Progenitor cell of endocrine pancreas (in vitro differentiated cells): Measurements from ENCODE around the gene RAB40B. TPM values are rescaled to one million over a fixed set of nuclear protein-coding genes. Genes with fewer than 3 reads are reported as not detected.

Experiments used
- DNase-seq: peaks from one replicate; pipeline ENCODE4 v3.0.0; 2021; ENCODE audit warnings: low spot score; ENCODE audit not compliant: unreplicated experiment
- H3K27ac Mint-ChIP-seq: 2 replicates; pipeline ENCODE4 v1.8.0; 2021; ENCODE audit warnings: mild to moderate bottlenecking, moderate library complexity, mixed read lengths
- H3K27me3 Mint-ChIP-seq: 2 replicates; pipeline ENCODE4 v1.8.0; 2021; ENCODE audit warnings: mixed read lengths
- H3K36me3 Mint-ChIP-seq: 2 replicates; pipeline ENCODE4 v1.8.0; 2022; ENCODE audit warnings: mixed read lengths; ENCODE audit not compliant: insufficient read depth
- H3K4me1 Mint-ChIP-seq: 2 replicates; pipeline ENCODE4 v1.8.0; 2021; ENCODE audit warnings: low read depth, mixed read lengths
- H3K4me3 Mint-ChIP-seq: 2 replicates; pipeline ENCODE4 v1.8.0; 2021; ENCODE audit warnings: low read depth, mild to moderate bottlenecking, moderate library complexity, mixed read lengths
- H3K9me3 Mint-ChIP-seq: 2 replicates; pipeline ENCODE4 v1.8.0; 2021; ENCODE audit warnings: low read depth, mixed read lengths
- total RNA-seq: library from RNA; stranded (reverse); gene quantifications from 2 replicates; pipeline ENCODE4 v1.2.1, GENCODE V29; 2021
- TF ChIP-seq, protein P1 (sequence below): fragments of 200-600 bp; sonication (generic); IDR thresholded peaks from one replicate; pipeline ENCODE4 v1.5.0; 2021; ENCODE audit warnings: antibody characterized with exemption, mild to moderate bottlenecking; ENCODE audit not compliant: unreplicated experiment

The RAB40B gene
- total RNA-seq, 1 donor from 2014 or later: 13.3 TPM

DNA sequence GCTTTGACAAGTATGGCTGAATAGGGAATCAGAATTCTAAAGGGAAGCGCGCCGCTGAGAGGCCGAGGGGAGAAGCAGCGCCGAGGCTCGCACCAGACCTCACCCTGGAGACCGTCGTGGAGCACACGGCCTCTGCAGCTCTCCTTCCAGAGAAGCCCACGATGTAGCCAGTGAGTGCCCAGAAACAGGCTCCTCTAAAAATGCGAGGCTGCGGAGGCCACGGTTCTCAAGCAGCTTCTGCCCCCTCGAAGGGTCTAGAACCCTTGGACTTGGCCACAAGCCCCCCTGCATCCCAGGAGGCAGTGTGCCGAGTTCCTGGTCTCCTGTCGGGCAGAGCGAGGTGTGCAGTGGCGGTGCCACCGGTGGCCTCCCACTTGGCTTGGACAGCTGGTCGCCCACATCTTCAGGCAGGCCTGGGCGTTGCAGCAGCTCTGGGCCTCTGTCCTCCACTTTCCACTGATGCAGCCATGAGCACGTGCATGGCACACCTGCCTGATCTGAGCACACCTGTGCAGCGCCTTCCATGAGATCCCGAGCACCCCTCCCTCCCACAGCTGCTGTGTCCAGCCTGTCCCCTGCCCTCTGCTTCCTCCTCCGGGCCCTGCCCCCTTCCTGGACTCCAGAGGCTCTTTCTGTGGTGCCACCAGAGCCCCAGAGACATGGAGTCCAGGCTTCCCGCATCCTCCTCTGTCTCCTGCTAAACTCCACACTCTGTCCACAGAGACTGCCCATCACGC is 31.4 kb downstream of the RAB40B start:
- no peak for DNase-seq
- Mint-ChIP-seq H3K36me3 (no peaks in the 10 kb centered on the region), H3K4me3 (no peak overlapping the region), H3K27me3 (no peaks in the 10 kb centered on the region), H3K27ac (no peak overlapping the region), H3K4me1 (peaks cover 5% of the 10 kb centered on the region), H3K9me3 (no peaks in the 10 kb centered on the region)
- TF ChIP-seq, protein P1, sequence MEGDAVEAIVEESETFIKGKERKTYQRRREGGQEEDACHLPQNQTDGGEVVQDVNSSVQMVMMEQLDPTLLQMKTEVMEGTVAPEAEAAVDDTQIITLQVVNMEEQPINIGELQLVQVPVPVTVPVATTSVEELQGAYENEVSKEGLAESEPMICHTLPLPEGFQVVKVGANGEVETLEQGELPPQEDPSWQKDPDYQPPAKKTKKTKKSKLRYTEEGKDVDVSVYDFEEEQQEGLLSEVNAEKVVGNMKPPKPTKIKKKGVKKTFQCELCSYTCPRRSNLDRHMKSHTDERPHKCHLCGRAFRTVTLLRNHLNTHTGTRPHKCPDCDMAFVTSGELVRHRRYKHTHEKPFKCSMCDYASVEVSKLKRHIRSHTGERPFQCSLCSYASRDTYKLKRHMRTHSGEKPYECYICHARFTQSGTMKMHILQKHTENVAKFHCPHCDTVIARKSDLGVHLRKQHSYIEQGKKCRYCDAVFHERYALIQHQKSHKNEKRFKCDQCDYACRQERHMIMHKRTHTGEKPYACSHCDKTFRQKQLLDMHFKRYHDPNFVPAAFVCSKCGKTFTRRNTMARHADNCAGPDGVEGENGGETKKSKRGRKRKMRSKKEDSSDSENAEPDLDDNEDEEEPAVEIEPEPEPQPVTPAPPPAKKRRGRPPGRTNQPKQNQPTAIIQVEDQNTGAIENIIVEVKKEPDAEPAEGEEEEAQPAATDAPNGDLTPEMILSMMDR: no peak

DNA sequence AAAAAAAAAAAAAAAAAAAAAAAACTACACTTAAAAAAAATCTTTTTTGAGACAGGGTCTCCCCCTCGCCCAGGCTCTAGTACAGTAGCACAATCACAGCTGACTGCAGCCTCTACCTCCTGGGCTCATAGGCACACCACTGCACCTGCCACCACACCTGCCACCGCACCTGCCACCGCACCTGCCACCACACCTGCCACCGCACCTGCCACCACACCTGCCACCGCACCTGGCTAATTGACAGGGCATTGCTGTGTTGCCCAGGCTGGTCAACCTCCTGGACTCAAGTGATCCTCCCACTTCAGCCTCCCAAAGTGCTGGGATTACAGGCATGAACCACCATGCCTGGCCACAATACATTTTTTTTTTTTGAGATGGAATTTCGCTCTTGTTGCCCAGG is 32.6 kb downstream of the RAB40B start:
- TF ChIP-seq, protein P1: no peak
- H3K4me3 Mint-ChIP-seq: no peak overlapping the region

DNA sequence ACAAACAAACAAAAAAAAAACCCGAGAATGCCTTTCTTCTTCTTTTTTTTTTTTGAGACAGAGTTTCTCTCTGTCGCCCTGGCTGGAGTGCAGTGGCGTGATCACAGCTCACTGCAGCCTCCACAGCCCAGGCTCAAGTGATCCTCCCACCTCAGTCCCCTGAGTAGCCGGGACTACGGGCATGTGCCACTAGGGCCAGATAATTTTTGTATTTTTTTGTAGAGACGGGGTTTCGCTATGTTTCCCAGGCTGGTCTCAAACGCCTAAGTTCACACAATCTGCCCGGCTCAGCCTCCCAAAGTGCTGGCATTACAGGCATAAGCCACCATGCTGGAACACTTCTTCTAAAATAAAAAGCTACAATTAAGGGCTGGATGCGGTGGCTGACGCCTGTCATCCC is 33.3 kb downstream of the RAB40B start:
- H3K4me1 Mint-ChIP-seq: peaks cover 5% of the 10 kb centered on the region
- no peaks in the 10 kb centered on the region for H3K27me3 Mint-ChIP-seq
- no peak overlapping the region for H3K4me3 Mint-ChIP-seq
- TF ChIP-seq, protein P1: no peak
- no peak overlapping the region for H3K27ac Mint-ChIP-seq
- peaks cover 4% of the 10 kb centered on the region for H3K36me3 Mint-ChIP-seq
- H3K9me3 Mint-ChIP-seq: no peaks in the 10 kb centered on the region
- DNase-seq: no peak

More for the DNA sequence above, 32.6 kb downstream of the RAB40B start:
- Mint-ChIP-seq H3K36me3 (peaks cover 2% of the 10 kb centered on the region), H3K4me1 (peaks cover 5% of the 10 kb centered on the region), H3K27me3 (no peaks in the 10 kb centered on the region), H3K9me3 (no peaks in the 10 kb centered on the region), H3K27ac (no peak overlapping the region)
- no peak for DNase-seq

DNA sequence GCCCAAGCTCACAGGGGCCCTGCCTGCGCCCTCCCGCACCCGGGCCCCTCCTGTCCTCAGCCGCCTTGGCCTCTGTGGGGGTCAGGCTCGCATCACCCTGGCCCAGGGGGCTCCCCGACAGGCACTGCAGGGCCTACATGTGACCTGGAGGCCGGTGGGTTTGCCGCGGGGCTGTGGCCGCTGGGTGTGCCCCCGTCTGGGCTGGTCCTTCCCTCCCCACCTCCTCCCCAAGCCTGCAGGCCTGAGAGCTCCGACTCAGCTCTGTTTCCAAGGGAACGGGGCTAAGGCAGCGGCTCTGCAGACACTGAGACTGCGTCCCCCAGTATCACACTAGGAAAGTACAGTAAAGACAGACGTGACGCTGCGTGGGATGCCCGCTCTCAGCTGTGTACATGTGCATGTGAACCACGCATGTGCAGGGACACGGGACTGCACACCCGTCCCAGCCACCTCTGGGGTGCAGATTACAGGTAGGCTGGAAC is 33.8 kb downstream of the RAB40B start:
- Mint-ChIP-seq H3K27me3 (no peaks in the 10 kb centered on the region), H3K4me3 (no peak overlapping the region), H3K9me3 (peaks cover 3% of the 10 kb centered on the region), H3K27ac (no peak overlapping the region), H3K4me1 (peaks cover 5% of the 10 kb centered on the region), H3K36me3 (peaks cover 8% of the 10 kb centered on the region)
- TF ChIP-seq, protein P1: no peak
- no peak for DNase-seq

DNA sequence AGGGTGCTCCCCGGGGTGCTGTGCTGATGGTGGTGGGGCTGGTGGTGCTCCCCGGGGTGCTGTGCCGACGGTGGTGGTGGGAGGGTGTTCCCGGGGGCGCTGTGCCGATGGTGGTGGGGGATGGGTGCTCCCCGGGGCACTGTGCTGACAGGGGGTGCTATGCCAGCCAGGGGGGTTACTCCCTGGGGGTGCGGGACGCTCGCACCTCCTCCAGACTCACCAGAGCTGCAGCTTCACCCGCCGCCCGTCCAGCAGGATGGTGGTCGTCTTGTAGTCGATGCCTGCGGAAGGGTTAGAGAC is 34.3 kb downstream of the RAB40B start:
- no peak overlapping the region for H3K27ac Mint-ChIP-seq
- TF ChIP-seq, protein P1: no peak
- peaks cover 5% of the 10 kb centered on the region for H3K4me1 Mint-ChIP-seq
- H3K4me3 Mint-ChIP-seq: no peak overlapping the region
- H3K27me3 Mint-ChIP-seq: no peaks in the 10 kb centered on the region
- H3K9me3 Mint-ChIP-seq: peaks cover 5% of the 10 kb centered on the region
- H3K36me3 Mint-ChIP-seq: peaks cover 13% of the 10 kb centered on the region
- no peak for DNase-seq
